HG02981 (cell line): ENCODE data around the gene TRIM33.

Experiments
- ATAC-seq: cut with Tn5 transposase; IDR thresholded peaks from one replicate; pipeline ENCODE4 v1.9.1; 2021; ENCODE audit warnings: mild to moderate bottlenecking, moderate library complexity; ENCODE audit not compliant: unreplicated experiment

The TRIM33 gene

DNA sequence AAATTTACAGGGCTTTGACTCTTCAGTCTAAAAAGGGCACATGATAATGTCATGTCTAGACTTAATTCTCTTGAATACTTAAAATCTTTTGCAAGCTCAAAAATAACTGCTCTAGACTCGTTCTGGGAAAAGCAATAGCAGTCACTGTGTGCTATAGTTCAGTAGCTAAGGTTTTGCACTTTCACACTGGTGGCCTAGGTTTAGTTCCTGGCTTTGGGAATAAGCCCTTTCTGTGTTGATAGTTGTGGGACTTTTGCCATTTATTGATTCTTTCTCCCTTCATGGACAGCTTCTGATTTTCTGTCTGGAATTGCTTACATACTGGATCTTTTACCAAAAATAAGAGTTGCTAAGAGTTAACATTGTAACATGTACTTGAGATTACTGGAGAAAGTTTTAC is 151.2 kb downstream of the TRIM33 start:
- no peak for ATAC-seq

DNA sequence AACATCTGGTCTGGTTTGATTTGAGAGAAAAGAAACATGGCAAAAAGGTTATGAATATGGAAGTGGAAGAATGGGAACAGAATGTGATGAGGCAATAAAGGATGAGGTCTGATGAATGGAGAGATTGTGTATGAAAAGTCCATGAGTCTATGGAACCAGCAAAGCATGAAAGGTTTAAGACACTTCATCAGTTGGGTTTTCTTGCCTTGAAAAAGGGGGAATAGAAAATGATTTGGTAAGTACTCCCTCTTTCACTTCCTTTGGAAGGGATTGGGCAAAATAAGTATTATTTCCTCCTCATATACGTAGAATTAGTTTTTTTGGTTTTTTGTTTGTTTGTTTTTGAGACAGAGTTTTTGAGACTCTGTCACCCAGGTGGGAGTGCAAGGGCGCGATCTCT is 155.8 kb downstream of the TRIM33 start:
- ATAC-seq = no peak

GRCh38 chr1:114353262-114353661 is 157.7 kb downstream of the TRIM33 start:
- ATAC-seq = peak; percentile 45

GRCh38 chr1:114352797-114353196 is 158.2 kb downstream of the TRIM33 start:
- ATAC-seq = no peak

- ATAC-seq = no peak
Observed at GRCh38 chr1:114350731-114351445, 160.1 kb downstream of the TRIM33 start.

- no peak for ATAC-seq
Observed at GRCh38 chr1:114349891-114350605, 161.0 kb downstream of the TRIM33 start.

DNA sequence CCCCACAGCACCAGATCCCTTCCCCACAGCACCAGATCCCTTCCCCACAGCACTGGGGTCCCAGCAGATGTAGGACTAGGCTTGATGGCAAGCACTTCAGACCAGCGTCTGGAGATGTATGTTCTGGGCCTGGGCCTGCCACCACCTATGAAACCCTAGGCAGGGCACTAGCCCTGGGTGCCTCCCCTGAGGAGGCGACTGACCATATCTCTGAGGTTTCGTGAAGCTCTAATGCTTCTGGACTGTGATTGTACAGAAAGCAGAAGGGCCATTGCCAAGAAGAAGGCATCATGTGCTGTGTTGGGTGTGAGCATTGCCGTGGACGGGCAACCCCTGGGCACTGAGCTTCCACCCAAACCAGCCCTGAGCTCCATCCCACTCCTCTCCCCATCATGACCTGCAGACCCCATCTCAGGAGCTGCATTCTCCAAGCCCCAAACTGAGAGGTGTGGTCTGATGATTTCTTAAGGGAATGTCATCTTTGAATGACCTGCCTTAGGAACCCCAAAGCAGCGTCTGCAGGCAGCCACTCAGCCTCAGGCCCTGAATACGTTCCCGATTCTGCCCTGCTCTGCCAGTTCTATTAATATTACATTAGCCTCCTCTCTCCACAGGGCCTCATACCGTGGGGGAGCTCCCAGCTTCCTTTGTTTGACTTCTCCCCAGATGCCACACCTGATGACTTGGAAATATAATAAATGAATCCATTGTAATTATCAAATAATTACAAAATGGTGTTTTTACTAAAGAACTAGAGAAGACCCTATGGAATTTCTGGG is 163.4 kb downstream of the TRIM33 start:
- no peak for ATAC-seq

DNA sequence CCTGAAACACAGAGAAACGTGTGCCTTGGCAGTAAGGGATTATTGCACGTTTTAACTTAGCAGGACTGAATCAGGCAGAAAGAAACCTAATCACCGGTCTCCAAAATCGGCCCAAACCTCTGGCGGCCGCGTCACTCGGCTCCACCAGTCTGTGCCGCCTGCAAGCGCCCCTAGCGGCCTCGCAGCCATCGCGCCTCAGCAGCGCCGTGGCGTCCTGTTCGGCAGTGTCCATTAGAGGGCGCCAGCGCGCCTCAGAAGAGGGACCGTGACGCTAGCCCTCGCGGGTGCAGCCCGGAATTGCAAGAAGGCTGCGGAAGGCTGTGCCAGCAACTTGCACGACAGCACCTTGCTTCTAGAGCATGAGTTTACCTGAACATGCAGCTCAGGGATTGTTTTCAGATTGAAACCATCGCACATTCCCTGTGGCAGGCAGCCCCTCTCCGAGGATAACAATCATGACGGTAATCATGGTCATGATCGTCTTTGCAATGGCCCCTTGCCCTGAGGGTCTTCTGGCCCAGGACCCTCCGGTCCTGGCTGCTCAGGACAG is 164.4 kb downstream of the TRIM33 start:
- ATAC-seq = peak; percentile 99

DNA sequence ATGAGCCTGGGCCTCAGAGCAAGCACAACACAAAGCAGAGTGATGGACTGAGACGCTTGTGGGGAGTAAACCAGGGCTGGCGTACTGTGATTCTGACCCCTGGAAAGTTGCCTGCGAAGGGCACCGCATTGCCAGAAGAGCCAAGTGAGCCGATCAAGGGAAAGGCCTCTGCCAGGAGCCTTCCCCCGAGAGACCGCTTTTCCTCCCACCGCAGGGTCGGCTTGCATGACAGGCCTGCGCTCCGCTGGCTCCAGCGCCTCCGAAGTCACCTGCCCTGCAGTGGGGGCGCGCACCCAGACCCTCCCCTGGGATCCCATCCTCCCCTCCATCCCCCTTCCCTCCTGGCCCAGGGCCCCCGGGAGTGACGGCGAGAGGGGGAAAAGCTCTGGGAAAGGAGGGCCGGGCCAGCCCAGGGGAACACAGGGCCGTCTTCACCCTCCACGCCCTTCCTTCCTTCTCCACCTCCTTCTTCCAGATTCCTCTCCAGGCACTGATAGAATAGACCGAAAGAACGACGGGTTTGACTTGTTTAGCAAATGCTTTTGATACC is 165.0 kb downstream of the TRIM33 start:
- ATAC-seq = peak; percentile 15

- ATAC-seq = no peak
Observed at GRCh38 chr1:114344656-114345055, 166.3 kb downstream of the TRIM33 start.
